ENCODE results near the gene SAMD5.

Gene SAMD5

GRCh38 chr6:147618927-147619326 is 110.4 kb downstream of the SAMD5 start:
- DNase-seq = no peak
